Raji (cell line): ENCODE results near the gene CTU1.

Experiments used
- POLR2A ChIP-seq: IDR thresholded peaks from 2 replicates; pipeline ENCODE4 v1.6.1; 2011; ENCODE audit warnings: low read depth, low read length, control low read depth; ENCODE audit not compliant: insufficient read depth

CTU1 gene

GRCh38 chr19:51108066-51108804, at the start of gene CTU1:
TSS of gene CTU1 (minus strand) at chr19:51108409. CDS start at chr19:51104569, 3,840 bp downstream.
- peak; percentile 83 for TF ChIP-seq POLR2A

- TF ChIP-seq POLR2A = no peak
Observed at GRCh38 chr19:51157265-51157664, 49.1 kb upstream of the CTU1 start.

GRCh38 chr19:51156710-51157109, 48.5 kb upstream of the CTU1 start:
- no peak for TF ChIP-seq POLR2A

GRCh38 chr19:51150627-51151026, 42.4 kb upstream of the CTU1 start:
- TF ChIP-seq POLR2A = no peak

GRCh38 chr19:51148580-51148979, 40.4 kb upstream of the CTU1 start:
- TF ChIP-seq POLR2A = no peak

GRCh38 chr19:51147663-51148062, 39.5 kb upstream of the CTU1 start:
- no peak for TF ChIP-seq POLR2A

GRCh38 chr19:51146751-51147150, 38.5 kb upstream of the CTU1 start:
- TF ChIP-seq POLR2A = no peak

GRCh38 chr19:51145916-51146493, 37.8 kb upstream of the CTU1 start:
- TF ChIP-seq POLR2A = no peak

- no peak for TF ChIP-seq POLR2A
Observed at GRCh38 chr19:51144482-51145045, 36.4 kb upstream of the CTU1 start.

- TF ChIP-seq POLR2A = no peak
Observed at GRCh38 chr19:51143486-51143885, 35.3 kb upstream of the CTU1 start.

- no peak for TF ChIP-seq POLR2A
Observed at GRCh38 chr19:51142119-51142518, 33.9 kb upstream of the CTU1 start, which contains the start of gene SIGLEC7. TSS of gene SIGLEC7 (plus strand) at chr19:51142301. CDS start at chr19:51142370, 69 bp downstream.

GRCh38 chr19:51141181-51141580, 33.0 kb upstream of the CTU1 start:
- TF ChIP-seq POLR2A = no peak

GRCh38 chr19:51140441-51140840, 32.2 kb upstream of the CTU1 start:
- no peak for TF ChIP-seq POLR2A

GRCh38 chr19:51139299-51140014, 31.2 kb upstream of the CTU1 start:
- TF ChIP-seq POLR2A = no peak

- no peak for TF ChIP-seq POLR2A
Observed at GRCh38 chr19:51138549-51138979, 30.4 kb upstream of the CTU1 start.
